Camera-type eye (tissue), 1 donor: ENCODE data around the gene KIAA1614. TPM values are rescaled to one million over a fixed set of nuclear protein-coding genes. Genes with fewer than 3 reads are reported as not detected.

Experiments used
- total RNA-seq: library from RNA; depleted of rRNA; stranded (reverse); fragments of >200 nt; gene quantifications from one replicate; pipeline ENCODE4 v1.2.3, GENCODE V29; 2014

Gene KIAA1614, protein sequence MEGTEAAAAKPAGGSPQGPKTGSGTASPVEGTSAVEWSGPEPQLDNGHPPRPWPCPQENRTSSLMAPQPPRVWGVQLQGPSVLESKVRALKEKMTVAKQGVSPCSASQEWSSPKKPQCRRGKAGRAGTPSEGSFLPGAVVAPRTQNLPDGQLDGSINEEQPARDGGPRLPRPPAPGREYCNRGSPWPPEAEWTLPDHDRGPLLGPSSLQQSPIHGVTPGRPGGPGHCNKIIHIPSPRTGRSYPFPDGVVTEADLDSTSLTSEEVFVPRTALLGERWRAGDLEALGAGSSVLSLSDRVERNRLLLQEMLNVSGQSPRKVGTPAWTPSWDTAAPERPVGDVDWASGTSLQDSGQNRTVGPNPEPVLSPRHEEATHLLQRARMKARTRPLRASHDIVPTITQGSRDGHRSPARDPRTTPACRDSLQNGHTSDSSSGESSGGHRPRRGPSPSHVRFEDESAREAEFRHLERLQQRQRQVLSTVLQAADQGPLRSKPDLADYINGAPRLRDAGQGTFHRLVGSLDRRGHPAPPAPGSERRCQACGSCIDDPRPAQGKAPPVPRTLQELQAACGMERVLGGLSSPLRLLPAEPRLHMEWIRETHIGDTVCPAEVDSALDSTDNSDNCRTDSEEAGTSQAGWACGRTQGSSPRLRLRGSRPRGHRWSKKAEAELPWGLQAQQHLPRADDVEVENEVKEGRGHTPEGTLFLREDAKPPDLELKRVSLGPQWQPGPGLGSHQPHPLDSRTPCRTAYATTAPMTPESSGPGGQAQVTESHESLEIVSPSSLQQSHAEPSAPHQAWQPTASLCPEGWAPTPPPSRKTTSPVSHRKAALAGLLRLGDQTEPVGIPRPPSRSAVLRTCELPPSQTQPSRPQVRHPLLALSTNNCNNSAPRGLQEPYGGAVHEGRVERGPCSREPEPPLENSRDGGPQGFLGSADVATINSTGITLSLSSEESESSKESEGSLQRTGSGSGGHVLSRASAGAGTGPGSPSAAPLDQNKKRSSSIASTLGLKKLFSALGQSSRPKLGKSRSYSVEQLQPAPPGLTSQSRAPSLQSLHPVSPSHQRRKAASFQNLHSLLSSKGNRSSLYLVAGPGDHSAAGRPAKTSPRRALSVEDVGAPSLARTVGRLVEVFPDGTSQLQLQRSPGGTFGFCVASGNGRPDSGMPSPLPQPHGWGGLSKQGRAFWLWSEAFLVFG
- 52.6 TPM for total RNA-seq

GRCh38 chr1:180912801-180913565 is at the start of gene KIAA1614:
Gene KIAA1614, plus strand, starts transcription at chr1:180912897. Its CDS starts 347 bp downstream, at chr1:180913244.

Other genes starting within 250 kb of the KIAA1614 start
- 50.9 TPM for gene STX6, start 110.0 kb downstream of the KIAA1614 start, total RNA-seq
- gene MR1, start 121.1 kb downstream of the KIAA1614 start, total RNA-seq: 6.2 TPM
- gene IER5, start 175.8 kb downstream of the KIAA1614 start, total RNA-seq: 15.1 TPM